ENCODE measurements around the gene MYO15B.

- no peak for TF ChIP-seq CTCF (IDR thresholded peaks at IDR 0.05)
- no peak for TF ChIP-seq POLR2AphosphoS5 (IDR thresholded peaks at IDR 0.05)
Observed at GRCh38 chr17:75544250-75544649, 43.4 kb upstream of the MYO15B start.

All from stomach (tissue), 4 donors.